CD14-positive monocyte (primary cell): Measurements from ENCODE around the gene BRIP1. TPM values are rescaled to one million over a fixed set of nuclear protein-coding genes. Genes with fewer than 3 reads are reported as not detected.

Experiments used
- DNase-seq, 3 donors: peaks; one replicate each; pipeline ENCODE4 v3.0.0-alpha.2; 2011 to 2022
- H2AFZ ChIP-seq: 2 replicates; pipeline ENCODE4 v1.6.0; 2012; ENCODE audit warnings: mild to moderate bottlenecking, low read depth, low read length, inconsistent platforms; ENCODE audit not compliant: insufficient read depth, poor library complexity, severe bottlenecking
- H3K27ac ChIP-seq, 2 donors: 1 replicate in 1 of 2; 2 replicates in 1 of 2; pipeline ENCODE4 v1.5.1; 2012 to 2013; ENCODE audit warnings: low read length in 2 of 2, control low read depth in 1 of 2, inconsistent platforms in 1 of 2, low read depth in 1 of 2, mild to moderate bottlenecking in 1 of 2
- H3K27me3 ChIP-seq, 2 donors: one replicate each; pipeline versions ENCODE4 v1.6.0 to v1.6.1; 2011 to 2013; ENCODE audit warnings: low read length in 2 of 2; ENCODE audit not compliant: control insufficient read depth in 2 of 2, insufficient read depth in 2 of 2
- H3K36me3 ChIP-seq, 2 donors: replicated peaks in 1 of 2; 1 replicate in 1 of 2; 2 replicates in 1 of 2; pipeline versions ENCODE4 v1.5.1 to v1.6.1; 2012 to 2013; ENCODE audit warnings: low read length in 2 of 2, control low read depth in 1 of 2, inconsistent platforms in 1 of 2, mild to moderate bottlenecking in 1 of 2; ENCODE audit not compliant: insufficient read depth in 2 of 2, control insufficient read depth in 1 of 2
- H3K4me1 ChIP-seq, 2 donors: 1 replicate in 1 of 2; 2 replicates in 1 of 2; pipeline versions ENCODE4 v1.5.1 to v1.6.1; 2012 to 2013; ENCODE audit warnings: low read length in 2 of 2, control low read depth in 1 of 2, inconsistent platforms in 1 of 2, mild to moderate bottlenecking in 1 of 2, moderate library complexity in 1 of 2; ENCODE audit not compliant: insufficient read depth in 2 of 2, control insufficient read depth in 1 of 2
- H3K4me2 ChIP-seq: replicated peaks from 2 replicates; pipeline ENCODE3; 2012; ENCODE audit warnings: low read length, moderate library complexity, mild to moderate bottlenecking; ENCODE audit not compliant: poor library complexity, severe bottlenecking; ENCODE audit errors: extremely low read depth
- H3K4me3 ChIP-seq, 3 experiments: fragments of 200-600 bp in 1 of 3; sonication (generic) in 1 of 3; replicated peaks in 1 of 3; 1 replicate in 2 of 3; 2 replicates in 1 of 3; pipeline ENCODE4 v1.5.1; 2011 to 2013; ENCODE audit warnings: low read length in 3 of 3, mild to moderate bottlenecking in 3 of 3, control low read depth in 2 of 3, low read depth in 2 of 3, inconsistent platforms in 1 of 3, moderate library complexity in 1 of 3
- H3K79me2 ChIP-seq: 2 replicates; pipeline ENCODE4 v1.6.0; 2012; ENCODE audit warnings: mild to moderate bottlenecking, control low read depth, inconsistent platforms, low read length, moderate library complexity; ENCODE audit not compliant: insufficient read depth
- H3K9ac ChIP-seq: 2 replicates; pipeline ENCODE4 v1.6.0; 2017; ENCODE audit warnings: low read length, mild to moderate bottlenecking; ENCODE audit not compliant: insufficient read depth, poor library complexity, severe bottlenecking
- H3K9me3 ChIP-seq, 2 donors: replicated peaks in 1 of 2; 1 replicate in 1 of 2; 2 replicates in 1 of 2; pipeline versions ENCODE4 v1.5.1 to v1.6.1; 2012 to 2013; ENCODE audit warnings: low read length in 2 of 2, control low read depth in 1 of 2; ENCODE audit not compliant: control insufficient read depth in 1 of 2, insufficient read depth in 1 of 2
- H4K20me1 ChIP-seq: 2 replicates; pipeline ENCODE4 v1.6.0; 2012; ENCODE audit warnings: mild to moderate bottlenecking, low read length, control low read depth, moderate library complexity; ENCODE audit not compliant: insufficient read depth
- H3K27ac Mint-ChIP-seq, 7 donors: one replicate each; pipeline ENCODE4 v1.8.0; 2020; ENCODE audit warnings: mild to moderate bottlenecking in 7 of 7, mixed read lengths in 7 of 7, moderate library complexity in 6 of 7, inconsistent platforms in 2 of 7
- H3K27me3 Mint-ChIP-seq, 3 donors: one replicate each; pipeline ENCODE4 v1.8.0; 2021 to 2022; ENCODE audit warnings: low read depth in 3 of 3, mild to moderate bottlenecking in 3 of 3, mixed read lengths in 3 of 3, moderate library complexity in 3 of 3, inconsistent platforms in 1 of 3
- H3K36me3 Mint-ChIP-seq, 2 donors: one replicate each; pipeline ENCODE4 v1.8.0; 2020; ENCODE audit warnings: mixed read lengths in 2 of 2, inconsistent platforms in 1 of 2, mild to moderate bottlenecking in 1 of 2
- H3K4me1 Mint-ChIP-seq: one replicate; pipeline ENCODE4 v1.8.0; 2020; ENCODE audit warnings: mild to moderate bottlenecking, mixed read lengths
- H3K4me3 Mint-ChIP-seq, 2 donors: one replicate each; pipeline ENCODE4 v1.8.0; 2020; ENCODE audit warnings: mild to moderate bottlenecking in 2 of 2, mixed read lengths in 2 of 2, moderate library complexity in 1 of 2
- H3K9me3 Mint-ChIP-seq, 7 donors: one replicate each; pipeline ENCODE4 v1.8.0; 2020 to 2022; ENCODE audit warnings: mixed read lengths in 7 of 7, mild to moderate bottlenecking in 6 of 7, moderate library complexity in 6 of 7, inconsistent platforms in 2 of 7
- CTCF ChIP-seq: fragments of 200-600 bp; IDR thresholded peaks from one replicate; pipeline ENCODE4 v1.8.0; 2022; ENCODE audit warnings: antibody characterized with exemption, mild to moderate bottlenecking
- WGBS: methylation state at CpG from one replicate; pipeline ENCODE4 v1.1.5; 2013; ENCODE audit warnings: missing lambda C conversion rate; ENCODE audit not compliant: insufficient coverage; 5-methylcytosine and 5-hydroxymethylcytosine counted together
- intact Hi-C, 2 donors: fragments of 100-400 bp; cut with micrococcal nuclease; formaldehyde crosslinking; loops; one replicate each; pipeline versions ENCODE4 v1.15.0 to v1.15.1; 2023
- polyA plus RNA-seq, 3 donors: library from polyadenylated mRNA; depleted of rRNA in 1 of 3; unstranded in 2 of 3; stranded (reverse) in 1 of 3; fragments of 300-500 nt in 2 of 3; fragments of >200 nt in 1 of 3; fragmentation: Illumina TruSeq in 2 of 3; gene quantifications; 1 replicate in 2 of 3; 2 replicates in 1 of 3; pipeline ENCODE4 v1.2.3, GENCODE V29; 2012 to 2021

Gene BRIP1
- polyA plus RNA-seq, 3 donors = 0.11 to 0.12 TPM; not detected in 1

GRCh38 chr17:61750656-61751055 is 112.7 kb downstream of the BRIP1 start:
- H3K4me3 Mint-ChIP-seq = no peak overlapping the region
- no peak for TF ChIP-seq CTCF
- H3K4me1 Mint-ChIP-seq = no peaks in the 10 kb centered on the region
- H3K9me3 ChIP-seq = peaks cover 0 to 7% of the 10 kb centered on the region in 2 donors
- no peak overlapping the region for H3K4me3 ChIP-seq
- no peak overlapping the region for H3K27ac Mint-ChIP-seq
- H4K20me1 ChIP-seq = no peaks in the 10 kb centered on the region
- H2AFZ ChIP-seq = no peak overlapping the region
- no peaks in the 10 kb centered on the region for H3K4me1 ChIP-seq
- H3K36me3 ChIP-seq = peaks cover 0 to 15% of the 10 kb centered on the region in 2 donors
- H3K9ac ChIP-seq = no peak overlapping the region
- intact Hi-C loops = no loop called here
- H3K27me3 ChIP-seq = no peaks in the 10 kb centered on the region
- H3K4me2 ChIP-seq = no peak overlapping the region
- DNase-seq = no peak
- no peaks in the 10 kb centered on the region for H3K79me2 ChIP-seq
- no peak overlapping the region for H3K27ac ChIP-seq
- peaks cover 0 to 26% (median 11%) of the 10 kb centered on the region in 7 donors for H3K9me3 Mint-ChIP-seq
- no peaks in the 10 kb centered on the region for H3K27me3 Mint-ChIP-seq
- H3K36me3 Mint-ChIP-seq = peaks cover 35 to 50% of the 10 kb centered on the region in 2 donors
- no CpG with 5 or more reads among the region's 1 CpG for WGBS

DNA sequence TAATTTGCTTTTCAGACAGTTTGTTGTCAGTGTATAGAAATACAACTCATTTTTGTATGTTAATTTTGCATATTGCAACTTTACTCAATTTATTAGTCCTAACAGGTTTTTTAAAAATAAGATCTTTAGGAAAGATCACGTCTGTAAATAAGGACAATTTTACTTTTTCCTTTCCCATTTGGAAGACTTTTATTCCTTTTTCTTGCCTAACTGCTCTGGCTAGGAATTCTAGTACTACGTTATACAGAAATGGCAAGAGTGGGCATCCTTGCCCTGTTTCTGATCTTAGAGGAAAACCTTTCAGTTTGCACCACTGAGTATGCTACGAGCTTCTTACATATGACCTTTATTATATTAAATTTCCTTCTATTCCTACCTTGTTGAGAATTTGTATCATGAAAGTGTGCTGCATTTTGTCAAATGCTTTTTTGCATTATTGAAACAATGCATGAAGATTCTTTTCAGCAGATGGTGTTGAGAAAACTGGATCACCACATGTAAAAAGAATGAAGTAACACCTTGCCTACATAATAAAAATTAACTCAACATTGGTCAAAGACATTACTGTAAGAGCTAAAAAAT is 113.4 kb downstream of the BRIP1 start:
- no peaks in the 10 kb centered on the region for H3K4me1 Mint-ChIP-seq
- WGBS = no CpG with 5 or more reads among the region's 3 CpGs
- no peak overlapping the region for H3K4me2 ChIP-seq
- intact Hi-C loops = no loop called here
- no peaks in the 10 kb centered on the region for H4K20me1 ChIP-seq
- peaks cover 0 to 7% of the 10 kb centered on the region in 2 donors for H3K9me3 ChIP-seq
- no peaks in the 10 kb centered on the region for H3K27me3 ChIP-seq
- H3K79me2 ChIP-seq = no peaks in the 10 kb centered on the region
- H3K9me3 Mint-ChIP-seq = peaks cover 0 to 24% (median 11%) of the 10 kb centered on the region in 7 donors
- no peak overlapping the region for H3K4me3 Mint-ChIP-seq
- H3K4me1 ChIP-seq = no peaks in the 10 kb centered on the region
- H3K27ac Mint-ChIP-seq = no peak overlapping the region
- H2AFZ ChIP-seq = no peak overlapping the region
- H3K27ac ChIP-seq = no peak overlapping the region
- H3K36me3 Mint-ChIP-seq = peaks cover 34 to 48% of the 10 kb centered on the region in 2 donors
- H3K27me3 Mint-ChIP-seq = no peaks in the 10 kb centered on the region
- DNase-seq = no peak
- H3K4me3 ChIP-seq = no peak overlapping the region
- no peak overlapping the region for H3K9ac ChIP-seq
- H3K36me3 ChIP-seq = peaks cover 0 to 20% of the 10 kb centered on the region in 2 donors
- no peak for TF ChIP-seq CTCF
